Measurements from ENCODE around the gene CLDN9.

The CLDN9 gene

DNA sequence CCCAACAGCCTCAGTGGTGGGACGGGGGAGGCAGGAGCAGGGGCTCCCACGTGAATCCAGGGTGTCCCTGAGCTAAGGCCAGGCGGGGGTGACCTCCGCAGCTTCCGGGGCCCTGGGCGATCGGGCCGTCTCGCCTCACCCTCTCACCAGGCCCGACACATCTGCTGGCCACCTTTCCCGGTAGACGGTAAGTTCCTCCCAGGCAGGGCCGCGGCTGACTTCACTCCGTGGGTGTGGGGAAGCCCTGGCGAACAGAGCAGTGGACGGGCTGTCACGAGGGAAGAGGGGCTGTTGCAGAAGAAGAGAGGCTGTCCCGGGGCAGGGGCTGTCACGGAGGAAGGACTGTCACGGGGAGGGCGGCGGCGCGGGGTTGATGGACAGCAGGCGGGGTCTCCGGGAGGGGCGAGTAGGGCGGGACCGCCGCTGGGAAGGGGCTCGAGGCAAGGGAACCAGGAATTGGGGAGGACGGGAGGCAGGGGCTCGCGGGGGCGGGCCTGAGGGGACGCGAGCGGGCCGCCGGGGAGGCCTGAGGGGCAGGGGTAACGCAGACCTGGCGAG, 33.0 kb upstream of the CLDN9 start:
- Histone ChIP-seq H2AFZ (ENCODE audit: low read depth, low read length) (no peak overlapping the region), H3K9ac (ENCODE audit: low read length) (peak overlapping the region; percentile 98), H3K4me1 (ENCODE audit: control insufficient read depth, insufficient read depth, low read depth, low read length) (peaks cover 30% of the 10 kb centered on the region), H3K4me2 (ENCODE audit: low read length, poor library complexity, severe bottlenecking) (peak overlapping the region; percentile 96), H2BK12ac (ENCODE audit: low read length in 2 of 2) (no peak overlapping the region), H3K18ac (ENCODE audit: low read depth in 1 of 2, low read length in 2 of 2) (peak overlapping the region in 1 of 2 experiments; percentile 25), H2BK120ac (ENCODE audit: low read depth, low read length) (no peak overlapping the region), H4K8ac (ENCODE audit: low read length) (no peak overlapping the region), H3K27ac (ENCODE audit: low read length, poor library complexity, severe bottlenecking) (no peak overlapping the region), H3K36me3 (ENCODE audit: control insufficient read depth in 1 of 2, insufficient read depth in 2 of 2, low read depth in 1 of 2, low read length in 2 of 2) (peaks cover 0 to 26% of the 10 kb centered on the region in 2 experiments), H3K27me3 (ENCODE audit: control insufficient read depth in 1 of 2, insufficient read depth in 1 of 2, low read length in 2 of 2) (no peaks in the 10 kb centered on the region), H4K91ac (ENCODE audit: low read length) (no peak overlapping the region), H3K9me3 (ENCODE audit: control insufficient read depth, low read length) (no peaks in the 10 kb centered on the region), H2AK5ac (ENCODE audit: low read length, severe bottlenecking) (no peak overlapping the region), H2BK5ac (ENCODE audit: low read depth, low read length, poor library complexity, severe bottlenecking) (no peak overlapping the region), H3K23ac (ENCODE audit: low read length in 2 of 2) (no peak overlapping the region), H3K4ac (ENCODE audit: low read depth in 1 of 2, low read length in 2 of 2) (no peak overlapping the region), H3K14ac (ENCODE audit: low read length in 2 of 2) (peak overlapping the region in 1 of 2 experiments; percentile 53), H3K4me3 (ENCODE audit: insufficient read depth in 1 of 2, low read depth in 1 of 2, low read length in 2 of 2) (peak overlapping the region; percentile 85 to 91), H2BK15ac (ENCODE audit: low read depth, poor library complexity, severe bottlenecking) (peak overlapping the region; percentile 52), H3K79me1 (replicated peaks; ENCODE audit: low read length, poor library complexity, severe bottlenecking) (peaks cover 20% of the 10 kb centered on the region)
- no peak for DNase-seq
- WGBS, result 12% methylated on average over 40 of the region's 43 CpGs

DNA sequence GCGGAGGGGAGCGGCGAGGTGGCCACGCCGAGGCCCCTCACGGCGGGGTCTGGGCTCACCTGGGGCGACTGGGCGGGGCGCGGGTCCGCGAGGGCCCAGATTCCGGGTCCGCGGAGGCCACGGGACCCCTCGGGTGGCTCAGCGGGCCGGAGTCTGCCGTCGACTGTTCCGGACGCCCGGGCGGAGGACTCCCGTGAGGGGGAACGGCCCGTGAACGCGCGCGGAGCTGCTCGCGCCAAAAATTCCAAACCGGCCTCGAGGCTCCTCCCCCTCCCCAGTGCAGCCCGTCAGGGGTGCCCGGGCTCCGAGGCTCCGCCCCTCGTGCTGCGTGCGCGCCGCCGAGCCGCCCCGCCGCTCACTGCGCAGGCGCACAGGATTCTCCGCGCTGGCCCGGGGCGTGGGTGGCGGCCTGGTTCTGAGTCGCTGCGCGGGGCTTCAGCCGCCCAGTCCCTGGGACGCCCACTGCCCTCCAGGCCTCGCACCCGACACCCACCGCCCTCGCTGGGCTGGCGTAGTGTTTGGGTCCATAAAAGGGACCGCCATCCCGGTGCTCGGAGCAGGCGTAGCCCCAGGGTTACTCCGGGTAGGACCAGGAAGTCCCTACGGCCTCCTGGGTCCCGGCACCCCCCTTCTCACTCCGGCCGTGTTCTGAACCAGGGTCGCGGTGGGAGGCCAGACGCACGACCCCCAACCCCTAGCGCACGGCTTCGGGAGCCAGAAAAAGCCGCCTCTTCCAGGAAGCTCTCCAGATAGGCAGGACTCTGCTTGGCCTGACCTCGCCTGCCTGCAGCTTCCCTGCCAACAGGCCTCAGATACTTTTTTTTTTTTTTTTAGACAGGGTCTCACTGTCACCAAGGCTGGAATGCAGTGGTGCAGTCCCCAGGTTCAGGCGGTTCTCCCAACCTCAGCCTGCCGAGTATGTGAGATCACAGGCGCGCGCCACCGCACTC, 32.2 kb upstream of the CLDN9 start, which contains the start of gene PKMYT1:
PKMYT1 (minus strand) TSS at position 220 of the 950 bp plus-strand sequence. CDS start 789 bp downstream, outside the sequence.
- Histone ChIP-seq H3K9ac (ENCODE audit: low read length) (peak within 1 kb of the TSS; percentile 98), H3K23ac (ENCODE audit: low read length in 2 of 2) (no peak within 1 kb of the TSS), H3K4ac (ENCODE audit: low read depth in 1 of 2, low read length in 2 of 2) (peak within 1 kb of the TSS; percentile 90 to 95), H2AFZ (ENCODE audit: low read depth, low read length) (peak within 1 kb of the TSS; percentile 59), H3K4me1 (ENCODE audit: control insufficient read depth, insufficient read depth, low read depth, low read length) (peaks cover 29% of the 10 kb centered on the region), H3K36me3 (ENCODE audit: control insufficient read depth in 1 of 2, insufficient read depth in 2 of 2, low read depth in 1 of 2, low read length in 2 of 2) (peaks cover 0 to 18% of the 10 kb centered on the region in 2 experiments), H2BK15ac (ENCODE audit: low read depth, poor library complexity, severe bottlenecking) (peak within 1 kb of the TSS; percentile 52), H3K4me3 (ENCODE audit: insufficient read depth in 1 of 2, low read depth in 1 of 2, low read length in 2 of 2) (peak within 1 kb of the TSS; percentile 85 to 91), H3K27ac (ENCODE audit: low read length, poor library complexity, severe bottlenecking) (no peak within 1 kb of the TSS), H4K91ac (ENCODE audit: low read length) (peak within 1 kb of the TSS; percentile 98), H2AK5ac (ENCODE audit: low read length, severe bottlenecking) (no peak within 1 kb of the TSS), H3K18ac (ENCODE audit: low read depth in 1 of 2, low read length in 2 of 2) (peak within 1 kb of the TSS; percentile 92 to 99), H3K4me2 (ENCODE audit: low read length, poor library complexity, severe bottlenecking) (peak within 1 kb of the TSS; percentile 96), H3K27me3 (ENCODE audit: control insufficient read depth in 1 of 2, insufficient read depth in 1 of 2, low read length in 2 of 2) (no peaks in the 10 kb centered on the region), H3K9me3 (ENCODE audit: control insufficient read depth, low read length) (no peaks in the 10 kb centered on the region), H3K79me1 (replicated peaks; ENCODE audit: low read length, poor library complexity, severe bottlenecking) (peaks cover 20% of the 10 kb centered on the region), H4K8ac (ENCODE audit: low read length) (peak within 1 kb of the TSS; percentile 100), H2BK5ac (ENCODE audit: low read depth, low read length, poor library complexity, severe bottlenecking) (peak within 1 kb of the TSS; percentile 54), H2BK120ac (ENCODE audit: low read depth, low read length) (peak within 1 kb of the TSS; percentile 71), H3K14ac (ENCODE audit: low read length in 2 of 2) (peak within 1 kb of the TSS in 1 of 2 experiments; percentile 97), H2BK12ac (ENCODE audit: low read length in 2 of 2) (no peak within 1 kb of the TSS)
- whole genome bisulfite sequencing, result 13% methylated on average over 50 of the region's 91 CpGs
- DNase-seq, result peak; percentile 79

DNA sequence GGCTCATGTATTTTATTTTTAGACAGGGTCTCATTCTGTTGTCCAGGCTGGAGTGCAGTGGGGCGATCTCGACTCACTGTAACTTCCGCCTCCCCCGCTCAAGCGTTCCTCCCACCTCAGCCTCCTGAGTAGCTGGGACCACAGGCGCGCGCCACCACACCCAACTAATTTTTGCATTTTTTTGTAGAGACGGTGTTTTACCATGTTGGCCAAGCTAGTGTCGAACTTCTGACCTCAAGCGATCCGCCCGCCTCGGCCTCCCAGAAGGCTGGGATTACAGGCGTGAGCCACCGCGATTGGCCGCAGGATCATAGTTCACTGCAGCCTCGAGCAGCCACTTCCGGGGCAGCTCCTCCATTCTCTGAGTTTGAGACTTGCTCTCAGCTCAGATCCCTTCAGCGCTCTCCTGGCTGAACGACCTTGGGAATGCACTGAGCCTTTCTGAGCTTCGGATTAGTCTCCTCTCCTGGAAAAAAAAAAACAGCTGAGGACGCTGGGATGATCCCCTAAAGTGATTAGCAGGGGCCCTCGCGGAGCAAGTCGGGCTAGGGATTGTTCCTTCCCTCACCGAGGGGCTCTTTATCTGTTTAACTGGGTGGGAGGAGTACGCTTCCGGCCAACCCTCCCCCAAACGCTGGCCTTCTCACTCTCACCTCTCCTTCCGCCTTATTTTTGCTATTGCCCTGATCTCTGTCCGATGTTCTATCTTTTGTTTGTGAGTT, 31.4 kb upstream of the CLDN9 start:
- peak overlapping the region; percentile 98 for H3K9ac ChIP-seq (ENCODE audit: low read length)
- H2BK12ac ChIP-seq (ENCODE audit: low read length in 2 of 2), result peak overlapping the region in 1 of 2 experiments; percentile 11
- peak; percentile 28 for DNase-seq
- peak overlapping the region in 1 of 2 experiments; percentile 50 for H3K18ac ChIP-seq (ENCODE audit: low read depth in 1 of 2, low read length in 2 of 2)
- peaks cover 29% of the 10 kb centered on the region for H3K4me1 ChIP-seq (ENCODE audit: control insufficient read depth, insufficient read depth, low read depth, low read length)
- no peak overlapping the region for H2AK5ac ChIP-seq (ENCODE audit: low read length, severe bottlenecking)
- H3K27ac ChIP-seq (ENCODE audit: low read length, poor library complexity, severe bottlenecking), result no peak overlapping the region
- no peak overlapping the region for H2BK120ac ChIP-seq (ENCODE audit: low read depth, low read length)
- peak overlapping the region in 1 of 2 experiments; percentile 13 for H3K4ac ChIP-seq (ENCODE audit: low read depth in 1 of 2, low read length in 2 of 2)
- no peak overlapping the region for H3K23ac ChIP-seq (ENCODE audit: low read length in 2 of 2)
- H2BK15ac ChIP-seq (ENCODE audit: low read depth, poor library complexity, severe bottlenecking), result no peak overlapping the region
- H2AFZ ChIP-seq (ENCODE audit: low read depth, low read length), result no peak overlapping the region
- no peak overlapping the region for H3K14ac ChIP-seq (ENCODE audit: low read length in 2 of 2)
- WGBS, result 44% methylated on average over 26 of the region's 33 CpGs
- H2BK5ac ChIP-seq (ENCODE audit: low read depth, low read length, poor library complexity, severe bottlenecking), result no peak overlapping the region
- H4K91ac ChIP-seq (ENCODE audit: low read length), result no peak overlapping the region
- peaks cover 20% of the 10 kb centered on the region for H3K79me1 ChIP-seq (replicated peaks; ENCODE audit: low read length, poor library complexity, severe bottlenecking)
- peak overlapping the region; percentile 96 for H3K4me2 ChIP-seq (ENCODE audit: low read length, poor library complexity, severe bottlenecking)
- no peaks in the 10 kb centered on the region for H3K9me3 ChIP-seq (ENCODE audit: control insufficient read depth, low read length)
- H3K4me3 ChIP-seq (ENCODE audit: insufficient read depth in 1 of 2, low read depth in 1 of 2, low read length in 2 of 2), result peak overlapping the region in 1 of 2 experiments; percentile 91
- H4K8ac ChIP-seq (ENCODE audit: low read length), result peak overlapping the region; percentile 100
- peaks cover 0 to 12% of the 10 kb centered on the region in 2 experiments for H3K36me3 ChIP-seq (ENCODE audit: control insufficient read depth in 1 of 2, insufficient read depth in 2 of 2, low read depth in 1 of 2, low read length in 2 of 2)
- H3K27me3 ChIP-seq (ENCODE audit: control insufficient read depth in 1 of 2, insufficient read depth in 1 of 2, low read length in 2 of 2), result peaks cover 0 to 4% of the 10 kb centered on the region in 2 experiments
